22Rv1 (cell line): ENCODE measurements around the gene KCNAB1.

Source experiments
- CTCF ChIP-seq: fragments of 450-650 bp; IDR thresholded peaks from 2 replicates; pipeline ENCODE4 v1.5.1; 2017; ENCODE audit warnings: mild to moderate bottlenecking
- ZFX ChIP-seq: fragments of 450-650 bp; IDR thresholded peaks from 2 replicates; pipeline ENCODE4 v1.6.1; 2017; ENCODE audit warnings: antibody characterized with exemption, borderline replicate concordance

- no peak for TF ChIP-seq CTCF
- no peak for TF ChIP-seq ZFX
Measured at GRCh38 chr3:156536524-156537316, 416.3 kb downstream of the KCNAB1 start.
